GM12878 (cell line): ENCODE results near the gene RNF7. TPM values are rescaled to one million over a fixed set of nuclear protein-coding genes. Genes with fewer than 3 reads are reported as not detected.

Source experiments
- ATAC-seq: fragments of 200-7000 bp; cut with Tn5 transposase; 3 replicates; pipeline ENCODE4 v1.9.1; 2020; ENCODE audit warnings: mild to moderate bottlenecking, moderate library complexity
- BruUV-seq: library from RNA; stranded (reverse); fragments of 400-500 nt; replicated peaks from 2 replicates; lab custom pipeline; 2021; lab: Mats Ljungman, UMichigan
- CTCF ChIA-PET: fragments of 300-600 bp; sonication (Branson Sonifier 250); formaldehyde crosslinking; extraction: SDS; loops from one replicate; lab custom pipeline; 2021; ENCODE audit warnings: inconsistent platforms; lab: Yijun Ruan, JAX
- POLR2A ChIA-PET: fragments of 350-600 bp; formaldehyde crosslinking; extraction: SDS; loops from one replicate; lab custom pipeline; 2021; ENCODE audit warnings: inconsistent platforms; lab: Charles Lee
- RAD21 ChIA-PET: fragments of 300-600 bp; sonication (Branson Sonifier 250); formaldehyde crosslinking; loops from one replicate; lab custom pipeline; 2023; ENCODE audit warnings: antibody characterized with exemption; ENCODE audit not compliant: unreplicated experiment; lab: Charles Lee
- SMC1A ChIA-PET: fragments of 300-600 bp; sonication (Branson Sonifier 250); formaldehyde crosslinking; loops from one replicate; lab custom pipeline; 2023; ENCODE audit not compliant: unreplicated experiment, uncharacterized antibody; lab: Charles Lee
- DNase-seq: peaks from one replicate; pipeline ENCODE4 v3.0.0-alpha.2; 2011; ENCODE audit warnings: low read depth, low spot score
- FAIRE-seq: peaks from 3 replicates; lab custom pipeline; 2011; peaks lifted over from hg19 to GRCh38; lab: Jason Lieb, UNC
- H2AFZ ChIP-seq: 2 replicates; pipeline ENCODE4 v1.6.0; 2011; ENCODE audit warnings: low read depth, low read length, control low read depth; ENCODE audit not compliant: control insufficient read depth
- H3K27ac ChIP-seq: 2 replicates; pipeline ENCODE4 v1.5.1; 2011; ENCODE audit warnings: control low read depth; ENCODE audit not compliant: control insufficient read depth, insufficient read depth
- H3K27me3 ChIP-seq, 2 experiments: replicated peaks in 1 of 2; 2 replicates each; pipeline versions ENCODE4 v1.6.0 to v1.6.1; 2011; ENCODE audit warnings: low read length in 1 of 2; ENCODE audit not compliant: control insufficient read depth in 2 of 2, insufficient read depth in 2 of 2
- H3K36me3 ChIP-seq, 2 experiments: 2 replicates each; pipeline ENCODE4 v1.5.1; 2011; ENCODE audit warnings: low read length in 1 of 2; ENCODE audit not compliant: control insufficient read depth in 2 of 2, insufficient read depth in 2 of 2
- H3K4me1 ChIP-seq: 2 replicates; pipeline ENCODE4 v1.6.1; 2011; ENCODE audit warnings: mild to moderate bottlenecking, low read length, moderate library complexity, mixed read lengths; ENCODE audit not compliant: control insufficient read depth, insufficient read depth
- H3K4me2 ChIP-seq: 2 replicates; pipeline ENCODE4 v1.6.0; 2011; ENCODE audit warnings: control low read depth; ENCODE audit not compliant: control insufficient read depth, insufficient read depth
- H3K4me3 ChIP-seq: fragments of 200-600 bp; sonication (generic); 2 replicates; pipeline ENCODE4 v1.5.1; 2016
- H3K79me2 ChIP-seq: 2 replicates; pipeline ENCODE4 v1.6.0; 2011; ENCODE audit warnings: low read length; ENCODE audit not compliant: control insufficient read depth, insufficient read depth
- H3K9ac ChIP-seq: 2 replicates; pipeline ENCODE4 v1.8.0; 2011; ENCODE audit warnings: low read length, control low read depth, mixed read lengths; ENCODE audit not compliant: control insufficient read depth, insufficient read depth
- H3K9me3 ChIP-seq: replicated peaks from 3 replicates; pipeline ENCODE4 v1.5.1; 2011; ENCODE audit warnings: mild to moderate bottlenecking, low read length; ENCODE audit not compliant: control insufficient read depth, insufficient read depth
- H4K20me1 ChIP-seq: 2 replicates; pipeline ENCODE4 v1.6.0; 2011; ENCODE audit not compliant: control insufficient read depth, insufficient read depth
- EZH2 ChIP-seq: IDR thresholded peaks from 2 replicates; pipeline ENCODE4 v1.6.1; 2012; ENCODE audit warnings: low read depth, mild to moderate bottlenecking, control low read depth, inconsistent platforms, low read length, borderline replicate concordance; ENCODE audit not compliant: control insufficient read depth
- FOXK2 ChIP-seq: fragments of 450-650 bp; IDR thresholded peaks from 2 replicates; pipeline ENCODE4 v1.6.1; 2017; ENCODE audit warnings: mild to moderate bottlenecking, moderate library complexity
- MEF2B ChIP-seq: fragments of 450-650 bp; IDR thresholded peaks from 2 replicates; pipeline ENCODE4 v1.6.1; 2018; ENCODE audit warnings: mild to moderate bottlenecking, moderate library complexity; ENCODE audit not compliant: partially characterized antibody, poor library complexity, severe bottlenecking
- MYC ChIP-seq: IDR thresholded peaks from 2 replicates; pipeline ENCODE4 v1.6.1; 2011; ENCODE audit warnings: mild to moderate bottlenecking, low read length, moderate library complexity, inconsistent platforms; ENCODE audit not compliant: insufficient read depth, insufficient replicate concordance, insufficient read length, severe bottlenecking
- NFYA ChIP-seq: IDR thresholded peaks from 2 replicates; pipeline ENCODE4 v1.6.1; 2011; ENCODE audit warnings: low read depth, mild to moderate bottlenecking, low read length, improper control_type of control experiment, borderline replicate concordance
- PML ChIP-seq: IDR thresholded peaks from 2 replicates; pipeline ENCODE4 v1.6.1; 2012; ENCODE audit warnings: low read length, inconsistent platforms
- RELA ChIP-seq: fragments of 450-650 bp; IDR thresholded peaks from 2 replicates; pipeline ENCODE4 v1.8.0; 2014; ENCODE audit warnings: borderline replicate concordance; ENCODE audit not compliant: partially characterized antibody
- RUNX3 ChIP-seq: IDR thresholded peaks from 2 replicates; pipeline ENCODE4 v1.6.1; 2012; ENCODE audit warnings: low read length, inconsistent platforms
- STAT1 ChIP-seq: fragments of 450-650 bp; conservative IDR thresholded peaks from 2 replicates; pipeline ENCODE4 v1.6.1; 2014; ENCODE audit warnings: antibody characterized with exemption, mild to moderate bottlenecking
- SUPT20H ChIP-seq: IDR thresholded peaks from 2 replicates; pipeline ENCODE4 v1.6.1; 2011; ENCODE audit warnings: low read depth, mild to moderate bottlenecking, low read length, moderate library complexity, borderline replicate concordance; ENCODE audit not compliant: control insufficient read depth
- TCF7 ChIP-seq: IDR thresholded peaks from 2 replicates; pipeline ENCODE4 v1.6.1; 2014; ENCODE audit warnings: antibody characterized with exemption, borderline replicate concordance
- ZNF24 ChIP-seq: fragments of 450-650 bp; IDR thresholded peaks from 2 replicates; pipeline ENCODE4 v1.6.1; 2017; ENCODE audit warnings: antibody characterized with exemption, mild to moderate bottlenecking
- WGBS: methylation state at CpG from one replicate; pipeline ENCODE4 v1.1.6; 2016; ENCODE audit warnings: low lambda C conversion rate; ENCODE audit not compliant: insufficient replicate concordance, insufficient coverage; ENCODE audit errors: missing lambda C conversion rate; 5-methylcytosine and 5-hydroxymethylcytosine counted together
- in situ Hi-C: fragments of 300-500 bp; cut with MboI; formaldehyde crosslinking; loops from 9 replicates; pipeline ENCODE4 v1.14.3; 2018; ENCODE audit warnings: mixed read lengths
- intact Hi-C: fragments of 100-400 bp; cut with micrococcal nuclease; formaldehyde crosslinking; loops from one replicate; pipeline ENCODE4 v1.14.2; 2022; ENCODE audit not compliant: unreplicated experiment
- polyA plus RNA-seq, 11 experiments: library from polyadenylated mRNA; depleted of rRNA in 4 of 11; unstranded in 6 of 11; stranded (reverse) in 5 of 11; fragments of >200 nt; fragmentation: Nextera tagmentation in 4 of 11; fragmentation: Illumina TruSeq in 1 of 11; extraction: Ambion mirVana in 4 of 11; extraction: Trizol in 1 of 11; gene quantifications; 1 replicate in 1 of 11; 2 replicates in 10 of 11; pipeline versions ENCODE4 v1.2.1 to v1.2.3, GENCODE V29; 2011 to 2016; ENCODE audit warnings: inconsistent platforms in 2 of 11, missing spikeins in 2 of 11, low read depth in 1 of 11
- total RNA-seq, 4 experiments: library from RNA; depleted of rRNA in 3 of 4; stranded (reverse); fragments of >200 nt in 3 of 4; fragmentation: Illumina TruSeq in 1 of 4; extraction: Trizol in 1 of 4; gene quantifications; 2 replicates each; pipeline versions ENCODE4 v1.2.1 to v1.2.3, GENCODE V29; 2013 to 2021
- TF ChIP-seq, protein P1 (sequence below): fragments of 450-650 bp; IDR thresholded peaks from 2 replicates; pipeline ENCODE4 v1.6.1; 2017; ENCODE audit warnings: mild to moderate bottlenecking, low read depth, inconsistent platforms; ENCODE audit not compliant: poor library complexity, severe bottlenecking

Gene RNF7
- total and polyA plus RNA-seq, 10 of the 15 experiments (the other 5 are each of a cell fraction or from before 2014, with no cell fraction given): 36.0 to 146 (median 76.4) TPM

DNA sequence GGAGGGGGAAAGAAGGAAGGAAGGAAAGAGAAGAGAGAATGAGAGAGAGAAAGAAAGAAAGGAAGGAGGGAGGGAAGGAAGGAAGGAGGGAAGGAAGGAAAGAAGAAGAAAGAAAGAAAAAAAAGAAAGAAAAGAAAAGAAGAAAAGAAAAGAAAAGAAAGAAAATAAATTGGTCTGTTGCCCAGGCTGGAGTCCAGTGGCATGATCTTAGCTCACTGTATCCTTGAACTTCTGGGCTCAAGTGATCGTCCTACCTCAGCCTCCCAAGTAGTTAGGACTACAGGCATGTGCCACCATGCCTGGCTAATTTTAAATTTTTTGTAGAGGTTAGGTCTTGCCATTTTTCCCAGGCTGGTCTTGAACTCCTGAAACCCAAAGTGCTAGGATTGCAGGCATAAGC lies 11.6 kb upstream of the RNF7 start:
- no peak for FAIRE-seq
- no peak overlapping the region for H3K27ac ChIP-seq
- ChIA-PET RAD21 (interaction anchor here (1.5 kb wide), 1 partner anchor 13 kb away, joined by 3 read pairs; no protein-coding TSS in a partner anchor), CTCF (interaction anchor here (0.6 to 1.5 kb wide), 4 partner anchors 12 to 228 kb away, joined by 3 to 4 read pairs (median 3); partner anchors contain the start of gene RNF7), POLR2A (no interaction called here), SMC1A (no interaction called here)
- H3K9ac ChIP-seq: no peak overlapping the region
- no peak overlapping the region for H3K4me3 ChIP-seq
- intact Hi-C loops: no loop called here
- BruUV-seq: no TSS peak
- no peaks in the 10 kb centered on the region for H3K79me2 ChIP-seq
- no peaks in the 10 kb centered on the region for H3K36me3 ChIP-seq
- DNase-seq: no peak
- ATAC-seq: no peak
- H3K27me3 ChIP-seq: peaks cover 0 to under 1% of the 10 kb centered on the region in 2 experiments; a peak in 2 of 4 replicates
- TF ChIP-seq, protein P1, sequence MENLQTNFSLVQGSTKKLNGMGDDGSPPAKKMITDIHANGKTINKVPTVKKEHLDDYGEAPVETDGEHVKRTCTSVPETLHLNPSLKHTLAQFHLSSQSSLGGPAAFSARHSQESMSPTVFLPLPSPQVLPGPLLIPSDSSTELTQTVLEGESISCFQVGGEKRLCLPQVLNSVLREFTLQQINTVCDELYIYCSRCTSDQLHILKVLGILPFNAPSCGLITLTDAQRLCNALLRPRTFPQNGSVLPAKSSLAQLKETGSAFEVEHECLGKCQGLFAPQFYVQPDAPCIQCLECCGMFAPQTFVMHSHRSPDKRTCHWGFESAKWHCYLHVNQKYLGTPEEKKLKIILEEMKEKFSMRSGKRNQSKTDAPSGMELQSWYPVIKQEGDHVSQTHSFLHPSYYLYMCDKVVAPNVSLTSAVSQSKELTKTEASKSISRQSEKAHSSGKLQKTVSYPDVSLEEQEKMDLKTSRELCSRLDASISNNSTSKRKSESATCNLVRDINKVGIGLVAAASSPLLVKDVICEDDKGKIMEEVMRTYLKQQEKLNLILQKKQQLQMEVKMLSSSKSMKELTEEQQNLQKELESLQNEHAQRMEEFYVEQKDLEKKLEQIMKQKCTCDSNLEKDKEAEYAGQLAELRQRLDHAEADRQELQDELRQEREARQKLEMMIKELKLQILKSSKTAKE: no peak
- no peak for TF ChIP-seq FOXK2
- no peak for TF ChIP-seq STAT1
- TF ChIP-seq MYC: no peak
- TF ChIP-seq MEF2B: no peak
- no peak for TF ChIP-seq ZNF24
- TF ChIP-seq EZH2: no peak
- TF ChIP-seq RUNX3: no peak
- TF ChIP-seq PML: no peak
- TF ChIP-seq SUPT20H: no peak
- TF ChIP-seq NFYA: no peak
- TF ChIP-seq RELA: no peak
- TF ChIP-seq TCF7: no peak
- in situ Hi-C loops: no loop called here
- H2AFZ ChIP-seq: no peak overlapping the region
- 30% methylated on average over 1 of the region's 1 CpG for WGBS
- no peaks in the 10 kb centered on the region for H3K4me1 ChIP-seq
- no peak overlapping the region for H3K4me2 ChIP-seq
- no peaks in the 10 kb centered on the region for H3K9me3 ChIP-seq
- H4K20me1 ChIP-seq: no peaks in the 10 kb centered on the region
